DMS79 treated with DMSO at 0.1 percent for 48 hours (cell line): ENCODE results near the gene NUP205.
"Not testable (repeated sequence)": the region's sequence is repeated elsewhere in the genome, so short reads cannot be mapped to it uniquely, and the experiment has no call there.

Experiments used
- DNase-seq: peaks from one replicate; lab custom pipeline; 2025; lab: John Stamatoyannopoulos, UW

NUP205 gene

DNA sequence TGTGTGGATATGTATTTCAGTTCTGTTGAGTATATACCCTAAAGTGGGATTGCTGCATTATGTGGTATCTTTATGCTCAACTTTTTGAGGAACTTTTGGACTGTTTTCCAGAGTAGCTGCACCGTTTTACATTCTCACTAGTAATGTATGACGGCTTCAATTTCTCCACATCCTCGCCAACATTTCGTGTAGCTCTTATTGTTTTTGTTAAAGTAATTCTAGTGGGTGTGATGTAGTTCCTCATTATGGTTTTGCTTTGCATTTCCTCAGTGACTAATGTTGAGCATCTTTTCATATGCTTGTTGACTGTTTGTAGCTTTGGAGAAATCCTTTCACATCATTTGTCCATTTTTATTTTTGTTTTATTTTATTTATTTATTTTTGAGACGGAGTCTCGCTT, 109.1 kb downstream of the NUP205 start:
- DNase-seq, result no peak

- DNase-seq, result not testable (repeated sequence)
These were observed 109.9 kb downstream of the NUP205 start for GRCh38 chr7:135667626-135668025.

- not testable (repeated sequence) for DNase-seq
These were observed 111.2 kb downstream of the NUP205 start for GRCh38 chr7:135668852-135669395.

GRCh38 chr7:135669774-135670173, 112.1 kb downstream of the NUP205 start:
- no peak for DNase-seq

- no peak for DNase-seq
These were observed 112.5 kb downstream of the NUP205 start for GRCh38 chr7:135670179-135670578.

DNA sequence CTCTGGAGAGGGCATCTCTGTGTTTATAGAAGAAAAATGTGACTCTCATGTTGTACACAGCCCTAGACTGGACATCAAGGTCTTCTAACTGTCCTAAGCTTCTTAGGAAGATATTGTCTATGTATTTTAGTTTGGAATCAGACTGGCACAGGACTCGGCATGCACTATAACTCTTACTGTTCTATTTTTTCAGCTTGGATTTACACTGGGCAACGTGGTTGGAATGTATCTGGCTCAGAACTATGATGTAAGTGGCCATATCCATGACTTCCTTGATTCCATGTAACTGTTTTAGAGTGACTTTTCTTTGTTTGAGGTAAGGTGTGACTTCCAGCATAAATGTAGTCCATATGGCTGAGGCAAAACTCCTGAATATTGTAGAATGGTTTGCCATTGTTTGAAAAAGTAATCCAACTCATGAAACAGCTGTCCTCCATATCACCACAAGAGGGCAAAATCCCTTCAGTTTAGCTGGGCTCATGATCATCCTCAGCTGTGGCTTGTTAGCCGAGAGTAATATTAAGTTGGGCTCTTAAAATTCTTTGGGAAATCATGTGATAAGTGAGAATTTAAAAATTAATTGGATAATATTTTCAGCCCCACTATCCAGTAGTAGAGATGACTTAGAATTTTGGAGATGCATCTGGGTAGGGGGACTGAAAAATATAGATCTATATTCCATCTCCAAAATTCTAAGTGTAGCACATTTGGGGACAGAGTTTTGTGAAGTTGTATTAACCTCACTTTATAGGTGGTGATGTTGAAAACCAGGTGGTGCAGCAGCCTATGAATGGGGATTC, 115.0 kb downstream of the NUP205 start:
- DNase-seq, result peak; percentile 38

- DNase-seq, result no peak
These were observed 115.6 kb downstream of the NUP205 start for GRCh38 chr7:135673360-135673706.

- DNase-seq, result peak; percentile 83
These were observed 121.2 kb downstream of the NUP205 start for GRCh38 chr7:135678612-135679575.

- no peak for DNase-seq
These were observed 124.0 kb downstream of the NUP205 start for GRCh38 chr7:135681762-135682161.

DNA sequence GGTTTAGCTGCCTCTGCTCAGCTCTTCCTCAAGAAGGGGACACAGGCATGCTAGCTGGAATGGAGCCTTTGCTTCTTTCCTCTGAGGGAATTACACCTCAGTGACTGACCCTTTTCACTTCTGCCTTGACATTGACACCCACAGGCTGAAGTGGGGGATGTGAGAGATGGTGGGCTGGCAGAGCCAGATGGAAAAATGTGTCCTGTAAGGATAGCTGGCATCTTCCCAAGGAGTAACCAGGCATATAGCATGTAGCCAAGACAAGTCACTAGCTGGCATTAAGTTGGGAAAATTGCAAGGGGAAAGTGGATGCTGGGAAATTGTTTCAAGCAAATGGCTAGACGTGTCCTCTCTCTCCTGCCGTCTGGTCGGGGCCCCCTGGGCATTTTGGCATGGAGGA, 124.5 kb downstream of the NUP205 start:
- DNase-seq, result no peak

- DNase-seq, result no peak
These were observed 125.9 kb downstream of the NUP205 start for GRCh38 chr7:135683609-135684008.

- DNase-seq, result no peak
These were observed 126.4 kb downstream of the NUP205 start for GRCh38 chr7:135684136-135684535.

DNA sequence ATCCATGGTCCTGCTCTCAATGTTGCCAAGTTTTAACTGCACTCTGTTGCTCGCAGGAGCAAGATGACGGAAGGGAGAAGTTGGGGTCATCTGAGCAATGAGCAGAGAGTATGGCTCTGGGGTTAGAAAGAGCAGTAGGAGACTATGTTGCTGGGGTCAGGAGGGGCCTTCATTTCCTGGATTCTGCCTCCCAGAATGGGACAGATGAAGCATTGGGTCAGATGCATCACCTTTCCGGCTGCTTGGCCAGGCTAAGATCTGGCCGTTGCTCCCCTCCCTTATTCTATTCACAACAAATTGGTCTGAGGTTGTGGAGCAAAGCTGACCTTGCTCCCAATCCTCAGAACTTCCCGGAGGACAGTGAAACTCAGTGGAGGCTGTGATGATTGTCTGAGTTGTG, 127.0 kb downstream of the NUP205 start:
- DNase-seq, result no peak

- DNase-seq, result no peak
These were observed 127.8 kb downstream of the NUP205 start for GRCh38 chr7:135685306-135686084.

DNA sequence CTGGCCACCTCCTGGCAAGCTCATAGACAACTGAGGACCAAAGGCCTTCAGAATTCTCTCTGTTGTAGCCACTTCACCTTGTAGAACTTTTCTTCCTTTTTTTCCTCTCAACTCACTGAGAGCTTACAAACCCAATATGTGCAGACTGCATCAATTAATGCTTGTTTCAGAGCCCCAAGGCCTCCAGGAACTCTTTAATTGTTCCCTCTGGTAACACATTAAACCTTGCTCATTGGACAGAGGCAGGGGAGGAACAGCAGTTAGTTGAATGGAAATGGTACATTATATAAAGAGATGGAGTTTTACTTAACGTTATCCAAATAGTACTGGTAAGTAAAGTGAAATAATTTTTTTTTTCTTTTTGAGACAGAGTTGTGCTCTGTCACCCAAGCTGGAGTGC, 129.7 kb downstream of the NUP205 start:
- no peak for DNase-seq

- no peak for DNase-seq
These were observed 132.8 kb downstream of the NUP205 start for GRCh38 chr7:135690566-135690965.

DNA sequence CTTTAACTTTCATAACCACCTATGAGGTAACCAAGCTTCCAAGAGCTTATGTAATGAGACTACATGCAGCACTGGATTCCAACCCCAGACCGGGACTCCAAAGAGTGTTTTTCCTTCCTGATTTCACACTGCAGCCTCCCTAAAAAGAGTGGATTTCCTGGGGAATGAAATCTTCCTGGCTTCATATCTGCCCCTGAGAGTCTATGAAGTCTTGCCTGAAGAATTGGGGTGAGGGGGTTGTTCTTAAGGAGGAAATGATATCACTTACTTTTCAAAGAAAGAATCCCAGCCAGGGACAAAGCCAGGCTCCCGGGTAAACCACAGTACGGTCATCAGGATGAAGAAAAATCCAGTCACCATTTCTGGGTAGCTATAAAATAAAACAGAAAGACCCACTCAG, 134.3 kb downstream of the NUP205 start:
- no peak for DNase-seq

DNA sequence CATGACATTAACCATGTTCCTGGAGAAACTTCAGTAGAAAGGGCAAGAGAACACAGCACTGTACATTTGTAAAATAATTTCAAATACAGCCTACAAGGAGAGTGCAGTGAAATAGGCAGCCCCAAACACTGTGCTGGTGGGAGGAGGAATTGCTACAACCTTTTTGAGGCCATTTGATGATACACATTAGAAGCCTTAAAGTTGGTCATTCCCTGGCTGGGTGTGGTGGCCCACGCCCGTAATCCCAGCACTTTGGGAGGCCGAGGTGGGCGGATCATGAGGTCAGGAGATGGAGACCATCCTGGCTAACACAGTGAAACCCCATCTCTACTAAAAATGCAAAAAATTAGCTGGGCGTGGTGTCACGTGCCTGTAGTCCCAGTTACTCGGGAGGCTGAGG, 134.9 kb downstream of the NUP205 start:
- DNase-seq, result not testable (repeated sequence)

GRCh38 chr7:135693558-135693957, 135.8 kb downstream of the NUP205 start:
- DNase-seq, result no peak

GRCh38 chr7:135697276-135698049, 139.7 kb downstream of the NUP205 start:
- no peak for DNase-seq
